ENCODE results near the gene DLG5. TPM values are rescaled to one million over a fixed set of nuclear protein-coding genes. Genes with fewer than 3 reads are reported as not detected.

Gene DLG5
- total RNA-seq, result 10 to 100 TPM; 22.4 to 33.2 TPM
- 1 to 10 TPM; 6.6 to 9.1 TPM for polyA plus RNA-seq
- long read RNA-seq, donor 1, full-length matches to known transcripts, result 2 of 2 reads
- long read RNA-seq, donor 1, partial matches to known transcripts, result 0 of 2 reads
- long read RNA-seq, donor 1, other reads (novel, unspliced or antisense), result 0 of 2 reads
- long read RNA-seq, donor 2, partial matches to known transcripts, result 0 of 1 reads
- long read RNA-seq, donor 2, other reads (novel, unspliced or antisense), result 0 of 1 reads
- long read RNA-seq, donor 3, partial matches to known transcripts, result 0 of 1 reads
- long read RNA-seq, donor 3, other reads (novel, unspliced or antisense), result 0 of 1 reads
- long read RNA-seq, donor 4, partial matches to known transcripts, result 0 of 2 reads
- long read RNA-seq, donor 4, other reads (novel, unspliced or antisense), result 0 of 2 reads
- long read RNA-seq, donor 5, partial matches to known transcripts, result 7,608 of 9,660 reads
- long read RNA-seq, donor 5, other reads (novel, unspliced or antisense), result 2,050 of 9,660 reads

DNA sequence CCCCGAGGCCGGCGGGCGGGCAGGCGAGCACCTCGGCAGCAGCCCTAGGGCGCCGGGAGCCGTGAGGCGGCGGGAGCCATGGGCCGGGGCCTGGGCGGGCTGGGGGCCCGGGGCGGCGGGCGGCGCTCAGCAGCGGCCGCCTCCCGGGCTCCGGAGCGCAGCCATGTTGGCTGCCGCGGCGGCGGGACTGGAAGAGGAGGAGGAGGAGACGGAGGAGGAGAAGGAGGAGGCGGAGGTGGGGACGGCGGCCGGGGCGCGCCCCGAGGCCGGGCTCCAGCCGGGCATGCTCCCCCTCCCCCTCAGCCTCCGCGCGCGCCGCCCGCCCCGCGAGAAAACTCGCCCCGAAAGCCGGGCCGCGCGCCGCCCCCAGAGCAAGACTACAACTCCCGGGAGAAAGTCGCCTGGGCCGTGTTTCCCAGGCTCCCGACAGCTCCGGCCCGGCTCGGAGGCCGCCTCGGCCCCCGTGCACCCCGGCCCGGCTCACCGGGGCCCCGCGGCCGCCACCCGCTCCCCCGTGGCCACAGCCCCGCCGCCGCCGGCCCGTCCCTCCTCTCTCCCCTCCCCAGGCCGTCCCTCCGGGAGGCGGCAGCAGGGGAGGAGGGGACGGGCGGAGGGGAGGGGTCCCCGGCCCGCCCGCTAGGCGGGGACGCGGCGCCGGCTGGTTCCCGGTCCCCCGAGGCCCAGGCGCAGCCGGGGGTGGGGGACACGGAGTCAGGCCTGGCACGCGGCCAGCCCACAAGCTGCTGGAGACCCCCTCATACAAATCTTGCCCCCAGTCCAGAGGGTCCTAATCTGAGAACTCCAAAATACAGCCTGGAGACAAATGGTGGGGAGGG lies at the start of gene DLG5:
Gene DLG5 (minus strand): TSS at position 190 of the 836 bp plus-strand sequence. CDS start 235 bp downstream, outside the sequence.
- Histone ChIP-seq H3K4me1 (ENCODE audit: control insufficient read depth in 5 of 5, insufficient read depth in 5 of 5, low read length in 5 of 5) (peaks cover 4 to 23% (median 13%) of the 10 kb centered on the region in 5 donors), H3K36me3 (ENCODE audit: control insufficient read depth in 4 of 4, insufficient read depth in 4 of 4, low read length in 4 of 4) (no peaks in the 10 kb centered on the region), H3K9me3 (ENCODE audit: control insufficient read depth in 4 of 4, insufficient read depth in 3 of 4, low read length in 3 of 4) (no peaks in the 10 kb centered on the region), H3K27me3 (ENCODE audit: control insufficient read depth in 3 of 3, insufficient read depth in 3 of 3, low read length in 2 of 3) (no peaks in the 10 kb centered on the region), H3K4me3 (peak within 1 kb of the TSS; percentile 87), H3K27ac (ENCODE audit: low read depth in 1 of 2, low read length in 1 of 2) (peak within 1 kb of the TSS; percentile 43 to 84), H3K9ac (ENCODE audit: insufficient read depth in 1 of 2, low read length in 2 of 2) (peak within 1 kb of the TSS; percentile 37 to 55)
- WGBS, 2 donors, result 0 to 1% methylated on average over 20 to 94 of the region's 95 CpGs
- TF ChIP-seq, protein P1, sequence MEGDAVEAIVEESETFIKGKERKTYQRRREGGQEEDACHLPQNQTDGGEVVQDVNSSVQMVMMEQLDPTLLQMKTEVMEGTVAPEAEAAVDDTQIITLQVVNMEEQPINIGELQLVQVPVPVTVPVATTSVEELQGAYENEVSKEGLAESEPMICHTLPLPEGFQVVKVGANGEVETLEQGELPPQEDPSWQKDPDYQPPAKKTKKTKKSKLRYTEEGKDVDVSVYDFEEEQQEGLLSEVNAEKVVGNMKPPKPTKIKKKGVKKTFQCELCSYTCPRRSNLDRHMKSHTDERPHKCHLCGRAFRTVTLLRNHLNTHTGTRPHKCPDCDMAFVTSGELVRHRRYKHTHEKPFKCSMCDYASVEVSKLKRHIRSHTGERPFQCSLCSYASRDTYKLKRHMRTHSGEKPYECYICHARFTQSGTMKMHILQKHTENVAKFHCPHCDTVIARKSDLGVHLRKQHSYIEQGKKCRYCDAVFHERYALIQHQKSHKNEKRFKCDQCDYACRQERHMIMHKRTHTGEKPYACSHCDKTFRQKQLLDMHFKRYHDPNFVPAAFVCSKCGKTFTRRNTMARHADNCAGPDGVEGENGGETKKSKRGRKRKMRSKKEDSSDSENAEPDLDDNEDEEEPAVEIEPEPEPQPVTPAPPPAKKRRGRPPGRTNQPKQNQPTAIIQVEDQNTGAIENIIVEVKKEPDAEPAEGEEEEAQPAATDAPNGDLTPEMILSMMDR (IDR thresholded peaks at IDR 0.05; ENCODE audit: control extremely low read depth, extremely low read depth), result no peak
- ATAC-seq (ENCODE audit: insufficient read depth, low FRiP score) (peak; percentile 82), DNase-seq (peak; percentile 63 to 80 (median 75))

- H3K9ac ChIP-seq (ENCODE audit: insufficient read depth in 1 of 2, low read length in 2 of 2), result no peak overlapping the region
- no peak for ATAC-seq (ENCODE audit: insufficient read depth, low FRiP score)
- H3K27me3 ChIP-seq (ENCODE audit: control insufficient read depth in 3 of 3, insufficient read depth in 3 of 3, low read length in 2 of 3), result no peaks in the 10 kb centered on the region
- WGBS, 2 donors, result 91 to 95% methylated on average over 9 of the region's 9 CpGs
- DNase-seq, result no peak
- no peak overlapping the region for H3K27ac ChIP-seq (ENCODE audit: low read depth in 1 of 2, low read length in 1 of 2)
- peaks cover 6 to 27% (median 17%) of the 10 kb centered on the region in 4 donors for H3K36me3 ChIP-seq (ENCODE audit: control insufficient read depth in 4 of 4, insufficient read depth in 4 of 4, low read length in 4 of 4)
- H3K4me1 ChIP-seq (ENCODE audit: control insufficient read depth in 5 of 5, insufficient read depth in 5 of 5, low read length in 5 of 5), result peaks cover 0 to 12% (median 6%) of the 10 kb centered on the region in 5 donors
- H3K4me3 ChIP-seq, result no peak overlapping the region
- H3K9me3 ChIP-seq (ENCODE audit: control insufficient read depth in 4 of 4, insufficient read depth in 3 of 4, low read length in 3 of 4), result peaks cover 0 to 3% (median 0%) of the 10 kb centered on the region in 4 donors
- TF ChIP-seq, protein P1 (IDR thresholded peaks at IDR 0.05; ENCODE audit: control extremely low read depth, extremely low read depth), result no peak
Measured at GRCh38 chr10:77975086-77975666, 48.6 kb upstream of the DLG5 start.

GRCh38 chr10:77974396-77975074 lies 48.0 kb upstream of the DLG5 start:
- H3K4me3 ChIP-seq, result no peak overlapping the region
- H3K27me3 ChIP-seq (ENCODE audit: control insufficient read depth in 3 of 3, insufficient read depth in 3 of 3, low read length in 2 of 3), result no peaks in the 10 kb centered on the region
- DNase-seq, result peak in 2 of 3 donors; percentile 25 to 52
- H3K9ac ChIP-seq (ENCODE audit: insufficient read depth in 1 of 2, low read length in 2 of 2), result no peak overlapping the region
- TF ChIP-seq, protein P1 (IDR thresholded peaks at IDR 0.05; ENCODE audit: control extremely low read depth, extremely low read depth), result no peak
- peak; percentile 11 for ATAC-seq (ENCODE audit: insufficient read depth, low FRiP score)
- peaks cover 0 to 12% (median 6%) of the 10 kb centered on the region in 5 donors for H3K4me1 ChIP-seq (ENCODE audit: control insufficient read depth in 5 of 5, insufficient read depth in 5 of 5, low read length in 5 of 5)
- WGBS, 2 donors, result 82 to 84% methylated on average over 8 of the region's 8 CpGs
- peaks cover 0 to 3% (median 0%) of the 10 kb centered on the region in 4 donors for H3K9me3 ChIP-seq (ENCODE audit: control insufficient read depth in 4 of 4, insufficient read depth in 3 of 4, low read length in 3 of 4)
- H3K27ac ChIP-seq (ENCODE audit: low read depth in 1 of 2, low read length in 1 of 2), result no peak overlapping the region
- peaks cover 6 to 22% (median 12%) of the 10 kb centered on the region in 4 donors for H3K36me3 ChIP-seq (ENCODE audit: control insufficient read depth in 4 of 4, insufficient read depth in 4 of 4, low read length in 4 of 4)
